NCI-H510A (cell line): ENCODE data around the gene MYBPC3.

Source experiments
- DNase-seq: peaks from one replicate; lab custom pipeline; 2025; lab: John Stamatoyannopoulos, UW

MYBPC3 gene

GRCh38 chr11:47352556-47352955 is at the start of gene MYBPC3:
TSS of gene MYBPC3 (minus strand) at chr11:47352702. CDS start at chr11:47352647, 55 bp downstream.
- no peak for DNase-seq

DNA sequence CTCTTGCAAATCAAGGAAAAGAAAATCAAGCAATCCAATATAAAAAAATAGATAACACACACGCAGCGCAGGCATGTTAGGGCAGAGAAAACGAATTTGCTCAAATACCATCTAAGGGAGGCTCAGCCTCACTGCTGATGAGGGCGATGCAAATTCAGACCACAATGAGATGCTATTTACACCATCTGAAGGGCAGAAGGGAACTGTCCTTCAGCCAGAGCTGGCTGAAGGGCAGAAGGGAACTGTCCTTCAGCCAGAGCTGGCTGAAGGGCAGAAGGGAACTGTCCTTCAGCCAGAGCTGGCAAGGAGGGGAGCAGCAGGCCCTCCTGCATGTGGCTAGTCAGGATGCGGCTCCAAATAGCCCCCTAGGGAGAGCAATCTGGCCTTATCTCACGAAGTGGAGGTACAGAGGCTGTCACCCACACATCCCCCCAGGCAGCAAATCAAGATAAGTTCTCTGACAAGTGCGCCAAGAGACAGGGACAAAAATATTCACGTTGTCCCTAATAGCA is 48.3 kb upstream of the MYBPC3 start:
- DNase-seq, result no peak

- no peak for DNase-seq
Observed at GRCh38 chr11:47399860-47400767, 47.6 kb upstream of the MYBPC3 start.

DNA sequence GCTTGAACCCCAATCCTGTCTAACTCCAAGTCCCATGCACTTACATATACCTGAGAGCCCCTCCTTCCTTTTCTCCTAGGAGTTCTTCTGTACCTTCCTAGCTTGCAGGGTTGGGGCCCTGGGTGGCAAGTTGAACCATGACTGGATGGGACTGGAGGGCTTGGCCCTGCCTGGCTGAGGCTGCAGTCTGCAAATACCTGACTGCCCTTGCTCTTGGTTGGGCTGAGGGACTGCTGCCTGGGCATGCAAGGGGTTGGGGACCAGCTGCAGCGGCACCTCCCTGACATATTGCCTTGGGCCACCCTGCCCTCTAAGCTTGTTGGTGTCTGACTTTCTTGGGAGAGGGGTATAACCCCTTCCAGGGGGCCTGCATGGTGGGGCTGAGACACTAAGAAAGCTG is 46.0 kb upstream of the MYBPC3 start:
- no peak for DNase-seq

- no peak for DNase-seq
Observed at GRCh38 chr11:47398011-47398410, 45.5 kb upstream of the MYBPC3 start.

DNA sequence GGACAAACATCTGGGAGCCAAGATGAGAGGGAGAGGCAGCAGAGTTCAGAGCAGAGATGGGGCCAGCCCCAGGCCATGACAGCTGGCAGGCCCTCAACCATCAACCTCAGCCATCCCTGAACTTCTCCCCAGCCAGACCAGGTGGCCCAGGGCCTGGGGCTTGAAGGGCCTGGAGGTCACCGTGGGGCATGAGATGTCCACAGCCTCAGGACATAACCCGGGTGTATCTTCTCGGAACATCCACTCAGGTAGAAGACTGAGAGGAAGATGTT is 43.5 kb upstream of the MYBPC3 start:
- no peak for DNase-seq

- DNase-seq, result no peak
Observed at GRCh38 chr11:47395223-47396048, 42.9 kb upstream of the MYBPC3 start.

DNA sequence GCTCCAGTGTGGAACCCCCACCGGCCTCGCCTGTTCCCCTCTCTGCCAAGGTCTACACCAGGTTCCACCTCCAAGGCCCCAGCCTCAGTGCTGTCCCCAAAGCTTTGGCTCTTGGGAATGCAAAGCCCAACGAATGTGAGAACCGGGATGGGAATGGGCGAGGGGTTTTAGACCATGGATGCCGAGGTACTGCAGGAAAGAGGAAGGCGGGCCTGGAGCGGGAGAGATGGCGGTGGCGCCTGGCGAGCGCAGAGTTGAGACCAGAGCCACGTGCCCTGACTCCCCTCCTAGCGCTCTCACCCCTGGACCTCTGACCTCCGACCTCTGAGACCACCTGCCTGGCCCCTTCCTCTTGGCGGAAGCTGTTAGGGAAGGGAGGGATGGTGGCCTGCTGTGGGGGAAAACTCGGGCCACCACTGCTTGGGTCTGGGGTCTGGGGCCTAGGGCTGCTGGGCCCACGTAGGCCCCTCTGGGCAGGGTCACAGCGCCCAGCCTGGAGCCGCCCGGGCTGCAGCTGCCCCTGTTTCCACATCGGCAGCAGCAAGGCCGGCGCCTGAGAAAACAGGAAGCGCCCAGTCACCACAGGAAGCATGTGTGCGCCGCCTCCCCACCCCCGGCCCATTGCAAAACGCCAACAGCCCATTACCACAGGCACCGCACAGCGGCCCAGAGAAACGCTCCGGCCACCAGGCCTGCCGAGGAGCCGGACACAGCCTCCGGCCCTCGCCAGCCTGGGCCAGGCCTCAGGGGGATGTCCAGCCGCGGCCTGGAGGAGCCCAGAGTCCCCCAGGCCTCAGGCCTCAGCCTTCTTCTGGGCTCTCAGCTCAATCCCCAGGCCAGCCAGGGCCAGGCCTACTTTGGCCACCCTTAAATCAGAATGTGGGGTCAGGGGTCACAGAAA is 42.1 kb upstream of the MYBPC3 start:
- no peak for DNase-seq

GRCh38 chr11:47394050-47394321 is 41.5 kb upstream of the MYBPC3 start:
- DNase-seq, result no peak

DNA sequence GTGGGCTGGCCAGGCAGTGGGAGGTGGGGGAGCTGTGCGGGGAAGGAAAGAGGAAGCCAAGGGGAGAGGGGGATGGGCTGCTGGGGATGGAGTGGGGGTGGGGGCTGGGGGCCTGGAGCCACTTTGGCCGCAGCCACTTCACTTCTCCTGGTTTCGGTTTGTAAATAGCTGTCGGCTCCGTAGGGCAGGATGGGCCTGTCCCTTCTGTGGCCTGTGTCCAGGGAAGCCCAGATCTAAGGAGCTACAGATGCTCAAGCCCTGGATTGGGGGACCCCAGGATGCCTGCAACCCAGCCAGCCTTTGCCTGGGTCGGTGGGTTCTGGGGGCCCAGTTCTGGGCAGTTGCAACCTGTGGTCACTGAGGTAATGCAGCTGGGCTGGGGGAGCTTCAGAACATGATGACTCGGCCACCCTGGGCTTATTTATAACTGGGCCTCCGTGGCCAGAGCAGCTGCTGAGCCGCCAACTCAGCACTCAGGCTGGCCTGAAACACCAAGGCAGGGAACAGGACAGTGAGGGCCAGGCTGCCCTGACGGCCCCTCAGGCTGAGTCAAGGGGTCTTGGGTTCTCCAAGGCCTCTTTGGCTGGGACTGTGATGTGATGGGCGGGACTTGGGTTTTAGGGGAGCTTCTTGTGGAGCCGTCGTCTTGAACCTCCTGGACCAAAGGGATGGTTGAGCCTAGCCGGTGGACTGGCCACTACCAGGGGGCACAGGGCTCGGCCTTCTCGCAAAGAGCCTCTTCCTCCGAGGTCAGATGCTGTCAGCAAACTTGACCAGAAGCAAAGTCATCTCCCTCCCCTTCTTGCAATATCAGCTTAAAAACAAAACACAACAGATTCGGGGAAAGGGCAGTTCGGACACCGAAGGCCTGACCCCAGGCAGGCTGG is 40.9 kb upstream of the MYBPC3 start:
- DNase-seq, result no peak

DNA sequence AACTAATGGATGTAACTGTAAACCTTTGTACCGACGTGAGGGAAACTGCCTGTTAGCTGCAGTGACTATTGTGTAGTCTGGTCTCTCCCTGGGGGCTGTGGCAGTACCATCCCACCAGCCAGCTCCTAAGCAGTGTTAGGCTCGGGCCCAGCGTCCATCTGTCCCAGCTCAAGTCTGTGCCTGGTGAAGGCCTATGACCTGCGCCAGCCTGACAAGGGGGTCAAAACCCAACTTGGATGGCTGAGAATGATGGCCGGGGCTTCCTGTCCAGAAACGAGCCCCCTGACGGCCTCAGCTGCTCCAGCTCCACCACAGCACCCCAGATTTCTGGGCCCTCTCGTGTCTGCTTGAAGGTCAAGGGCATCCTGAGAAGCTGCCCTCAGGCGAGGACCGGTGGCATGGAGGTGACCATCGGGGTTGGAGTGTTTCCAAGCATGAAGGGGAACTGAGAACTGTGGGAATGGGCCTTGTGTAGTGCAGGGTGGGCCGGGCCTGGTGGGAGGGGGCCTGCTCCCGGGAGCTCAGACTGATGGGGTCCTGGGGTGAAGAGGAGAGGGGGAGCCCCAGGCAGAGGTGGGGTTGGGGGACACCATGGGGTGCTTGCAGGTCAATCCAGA is 40.2 kb upstream of the MYBPC3 start:
- DNase-seq, result no peak

DNA sequence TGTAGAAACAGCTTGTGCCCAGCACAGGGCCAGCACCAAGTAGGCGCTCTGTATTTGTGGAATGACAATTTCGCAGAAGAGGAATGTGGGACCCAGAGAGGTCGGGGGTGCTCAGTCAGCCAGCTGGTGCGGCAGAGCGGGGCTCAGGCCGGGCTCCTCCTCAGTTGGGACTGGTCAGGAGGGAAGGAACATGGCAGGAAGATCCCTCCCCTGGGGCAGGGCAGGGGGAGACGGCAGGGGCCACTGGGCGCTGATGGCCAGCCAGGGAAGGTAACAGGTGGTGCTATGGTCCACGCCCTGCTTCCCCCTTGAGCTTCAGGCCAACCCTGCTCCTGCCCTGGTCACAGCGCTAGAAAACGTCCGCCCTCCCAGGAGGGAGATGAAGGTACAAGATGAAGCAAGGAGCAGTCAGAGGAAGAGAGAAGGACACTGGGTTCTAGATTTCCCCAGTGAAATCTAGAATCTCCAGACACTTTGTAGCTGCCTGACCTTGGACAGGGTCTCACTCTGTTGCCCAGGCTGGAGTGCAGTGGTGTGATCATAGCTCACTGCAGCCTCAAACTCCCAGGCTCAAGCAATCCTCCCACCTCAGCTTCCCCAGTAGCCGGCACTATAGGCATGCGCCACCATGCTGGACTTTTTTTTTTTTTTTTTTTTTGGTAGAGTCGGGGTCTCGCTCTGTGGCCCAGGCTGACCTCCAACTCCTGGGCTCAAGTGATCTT is 39.4 kb upstream of the MYBPC3 start:
- no peak for DNase-seq

DNA sequence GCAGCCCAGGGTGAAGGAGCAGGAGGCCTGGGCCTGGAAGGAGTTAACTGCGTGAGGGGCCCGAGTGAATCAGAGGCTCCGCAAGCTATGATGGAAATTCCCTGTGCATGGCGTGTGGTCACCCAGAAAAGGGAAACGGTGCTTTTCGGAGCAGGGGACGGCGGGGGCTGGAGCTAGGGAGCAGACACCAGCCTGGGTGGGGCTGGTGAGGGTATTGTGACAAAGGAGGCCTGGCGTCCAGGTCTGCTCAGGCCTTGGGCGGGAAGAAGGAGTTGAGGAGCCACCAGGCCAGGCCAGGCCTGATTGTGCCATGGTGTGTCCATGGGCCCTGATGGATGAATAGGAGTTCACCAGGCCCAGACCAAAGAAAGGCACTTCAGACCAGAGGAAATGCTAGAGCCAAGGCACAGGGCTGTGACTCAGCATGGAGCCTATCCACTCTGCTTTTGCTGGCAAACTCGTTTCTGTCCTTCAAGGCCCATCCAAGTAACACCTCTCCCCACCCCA is 38.6 kb upstream of the MYBPC3 start:
- no peak for DNase-seq

DNA sequence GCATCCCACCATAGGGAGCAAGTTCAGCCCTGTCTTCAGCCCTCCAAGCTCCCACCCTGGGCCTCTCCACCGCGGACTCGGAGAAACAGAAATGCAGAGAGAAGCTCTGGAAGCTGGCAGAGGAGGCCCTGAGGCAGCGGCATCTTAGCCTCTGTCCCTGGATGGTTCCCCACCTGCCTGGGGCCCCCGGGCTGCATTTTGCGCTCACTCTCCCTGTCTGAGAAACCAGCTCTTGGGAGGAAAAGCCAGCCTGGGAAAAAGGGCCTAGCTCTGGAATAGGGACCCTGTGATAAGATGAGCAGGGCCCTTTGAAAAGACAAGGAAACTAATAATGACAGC is 37.9 kb upstream of the MYBPC3 start:
- no peak for DNase-seq

DNA sequence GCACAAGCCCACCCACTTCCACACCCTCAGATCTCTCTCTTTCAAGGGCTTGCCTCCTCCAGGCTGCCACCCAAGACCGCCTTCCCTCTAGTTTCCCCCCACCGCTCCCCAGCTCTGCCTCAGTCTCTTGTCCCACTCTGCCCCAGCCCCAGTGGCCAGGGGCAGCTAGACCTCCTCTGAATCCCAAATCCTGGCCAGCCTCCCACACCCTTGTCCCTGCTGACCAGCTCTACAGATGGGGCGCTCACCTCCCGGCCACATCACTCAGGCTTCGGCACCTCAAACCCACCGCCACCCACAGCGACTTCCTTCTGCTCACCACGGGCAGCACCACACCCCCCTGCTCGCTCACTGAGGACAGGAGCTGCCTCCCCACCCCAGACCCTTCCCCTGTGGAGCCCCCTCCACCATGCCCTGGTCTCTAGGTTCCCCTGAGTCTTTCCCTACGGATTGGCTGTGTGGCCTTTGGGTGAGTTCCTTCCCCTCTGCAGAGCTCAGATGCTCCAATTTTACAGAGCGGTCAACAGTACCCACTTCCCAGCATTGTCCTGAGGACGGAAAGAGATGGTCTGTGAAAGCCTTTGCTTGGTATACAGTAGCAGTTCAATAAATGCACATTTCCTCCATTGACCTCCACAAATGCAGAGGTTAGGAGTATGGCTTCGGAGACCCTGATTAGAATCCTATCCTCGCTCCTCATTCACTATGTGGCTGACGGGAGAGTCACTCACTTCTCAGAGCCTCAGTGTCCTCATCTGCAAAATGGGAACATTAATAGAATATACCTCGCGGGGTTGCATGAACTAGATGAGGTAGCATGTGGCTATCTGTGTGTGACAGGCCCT is 37.3 kb upstream of the MYBPC3 start:
- DNase-seq, result no peak

DNA sequence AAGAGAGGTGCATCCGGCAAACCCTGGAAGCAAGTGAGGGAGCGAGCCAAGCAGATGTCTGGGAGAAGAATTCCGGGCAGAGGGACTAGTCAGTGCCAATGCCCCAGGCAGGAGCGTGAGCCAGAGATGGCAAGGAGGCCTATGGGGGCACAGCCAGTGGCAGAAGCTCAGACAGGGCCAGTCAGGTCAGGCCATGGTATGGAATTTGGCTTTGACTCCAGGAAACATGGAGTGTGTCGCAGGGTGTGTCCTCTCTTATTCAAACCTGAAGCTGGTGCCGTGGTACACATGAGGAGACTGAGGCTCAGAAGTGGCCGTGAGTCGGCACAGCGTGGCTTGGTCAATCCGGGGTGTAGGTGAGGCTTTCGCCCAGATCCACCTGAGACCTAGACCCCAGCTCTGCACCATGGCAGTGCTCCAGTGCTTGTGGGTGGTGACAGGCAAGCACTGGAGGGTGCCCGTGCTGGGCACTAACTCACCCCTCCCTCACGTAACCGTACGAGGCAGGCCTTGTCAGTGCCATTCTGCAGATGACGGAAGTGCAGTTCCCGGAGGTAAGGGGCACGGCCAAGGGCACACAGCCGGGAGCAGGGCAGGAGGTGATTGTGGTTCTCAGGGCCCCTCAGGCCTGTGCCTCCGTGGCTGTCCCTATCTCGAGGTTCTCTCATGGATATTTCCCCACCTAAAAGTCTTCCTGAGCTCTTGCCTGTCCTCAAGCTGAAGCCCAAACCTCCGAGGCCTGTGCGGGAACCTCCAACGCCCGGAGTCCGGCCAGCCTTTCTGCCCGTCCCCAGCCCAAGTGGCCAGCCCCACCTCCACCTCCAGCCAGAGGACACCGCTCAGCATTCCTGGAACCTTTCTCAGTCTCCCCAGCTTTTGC is 36.4 kb upstream of the MYBPC3 start:
- no peak for DNase-seq

GRCh38 chr11:47387944-47388696 is 35.6 kb upstream of the MYBPC3 start:
- DNase-seq, result no peak
